IMR-90 (cell line): ENCODE data around the gene ERVH48-1. TPM values are rescaled to one million over a fixed set of nuclear protein-coding genes. Genes with fewer than 3 reads are reported as not detected.

Experiments
- ATAC-seq: fragments of 200-7000 bp; cut with Tn5 transposase; 2 replicates; pipeline ENCODE4 v1.9.1; 2020; ENCODE audit warnings: low read depth, mild to moderate bottlenecking, moderate library complexity
- BruUV-seq: library from RNA; stranded (reverse); fragments of 400-500 nt; replicated peaks from 2 replicates; lab custom pipeline; 2021; lab: Mats Ljungman, UMichigan
- CTCF ChIA-PET: fragments of 300-600 bp; formaldehyde crosslinking; extraction: SDS; loops from one replicate; lab custom pipeline; 2021; ENCODE audit warnings: antibody characterized with exemption; lab: Yijun Ruan, JAX
- POLR2A ChIA-PET: fragments of 300-600 bp; sonication (Branson Sonifier 250); formaldehyde crosslinking; loops from one replicate; lab custom pipeline; 2022; ENCODE audit warnings: antibody characterized with exemption; ENCODE audit not compliant: unreplicated experiment; lab: Charles Lee
- DNase-seq: peaks from one replicate; pipeline ENCODE4 v3.0.0; 2013
- H2AFZ ChIP-seq: replicated peaks from 2 replicates; pipeline ENCODE3; 2013; ENCODE audit warnings: low read length, mild to moderate bottlenecking; ENCODE audit not compliant: poor library complexity
- H2AK5ac ChIP-seq: 2 replicates; pipeline ENCODE4 v1.6.1; 2013; ENCODE audit warnings: low read depth, low read length, inconsistent platforms
- H2AK9ac ChIP-seq: replicated peaks from 2 replicates; pipeline ENCODE3; 2013; ENCODE audit warnings: mild to moderate bottlenecking, low read depth, low read length, moderate library complexity; ENCODE audit not compliant: poor library complexity
- H2BK120ac ChIP-seq: 2 replicates; pipeline ENCODE4 v1.6.1; 2013; ENCODE audit warnings: low read depth, low read length, inconsistent platforms
- H2BK15ac ChIP-seq: 3 replicates; pipeline ENCODE4 v1.6.1; 2013; ENCODE audit warnings: low read depth, low read length, inconsistent platforms
- H2BK20ac ChIP-seq: 2 replicates; pipeline ENCODE4 v1.6.1; 2013; ENCODE audit warnings: low read depth, mild to moderate bottlenecking, inconsistent platforms, low read length, moderate library complexity
- H2BK5ac ChIP-seq: 2 replicates; pipeline ENCODE4 v1.6.1; 2013; ENCODE audit warnings: mild to moderate bottlenecking, low read depth, low read length, inconsistent platforms; ENCODE audit not compliant: poor library complexity, severe bottlenecking
- H3K14ac ChIP-seq: replicated peaks from 2 replicates; pipeline ENCODE4 v1.6.1; 2013; ENCODE audit warnings: low read depth, low read length, inconsistent platforms
- H3K18ac ChIP-seq: 2 replicates; pipeline ENCODE4 v1.6.1; 2013; ENCODE audit warnings: low read depth, low read length, control low read depth
- H3K23ac ChIP-seq: 2 replicates; pipeline ENCODE4 v1.6.1; 2013; ENCODE audit warnings: low read depth, low read length, inconsistent platforms
- H3K27ac ChIP-seq: 2 replicates; pipeline ENCODE4 v1.5.1; 2013; ENCODE audit warnings: mild to moderate bottlenecking, control low read depth, low read length; ENCODE audit not compliant: insufficient read depth
- H3K27me3 ChIP-seq: 2 replicates; pipeline ENCODE4 v1.6.1; 2013; ENCODE audit warnings: low read length; ENCODE audit not compliant: control insufficient read depth, insufficient read depth
- H3K36me3 ChIP-seq: 2 replicates; pipeline ENCODE4 v1.6.1; 2013; ENCODE audit warnings: low read length, mixed read lengths; ENCODE audit not compliant: control insufficient read depth, insufficient read depth
- H3K4ac ChIP-seq: 2 replicates; pipeline ENCODE4 v1.6.1; 2013; ENCODE audit warnings: low read depth, low read length, inconsistent platforms
- H3K4me1 ChIP-seq: 2 replicates; pipeline ENCODE4 v1.6.1; 2013; ENCODE audit warnings: low read length, mixed read lengths; ENCODE audit not compliant: control insufficient read depth, insufficient read depth
- H3K4me2 ChIP-seq: 2 replicates; pipeline ENCODE4 v1.6.1; 2013; ENCODE audit warnings: low read depth, mild to moderate bottlenecking, control low read depth, low read length, moderate library complexity
- H3K4me3 ChIP-seq: 2 replicates; pipeline ENCODE4 v1.5.1; 2013; ENCODE audit warnings: low read depth, mild to moderate bottlenecking, control low read depth, low read length, moderate library complexity; ENCODE audit not compliant: insufficient read depth
- H3K56ac ChIP-seq: 2 replicates; pipeline ENCODE4 v1.6.1; 2013; ENCODE audit warnings: low read length, inconsistent platforms; ENCODE audit not compliant: insufficient read depth; ENCODE audit errors: extremely low read depth
- H3K79me1 ChIP-seq, 2 experiments: 2 replicates each; pipeline ENCODE4 v1.6.1; 2013; ENCODE audit warnings: low read length in 2 of 2, inconsistent platforms in 1 of 2, low read depth in 1 of 2
- H3K9ac ChIP-seq: 2 replicates; pipeline ENCODE4 v1.6.1; 2013; ENCODE audit warnings: low read depth, low read length, control low read depth
- H3K9me1 ChIP-seq: 2 replicates; pipeline ENCODE4 v1.6.1; 2013; ENCODE audit warnings: low read length, inconsistent platforms; ENCODE audit not compliant: insufficient read depth
- H3K9me3 ChIP-seq: 2 replicates; pipeline ENCODE4 v1.6.1; 2013; ENCODE audit warnings: low read length; ENCODE audit not compliant: control insufficient read depth, insufficient read depth
- H4K20me1 ChIP-seq: 2 replicates; pipeline ENCODE4 v1.6.1; 2013; ENCODE audit warnings: low read length, inconsistent platforms; ENCODE audit not compliant: insufficient read depth
- H4K5ac ChIP-seq: 2 replicates; pipeline ENCODE4 v1.6.1; 2013; ENCODE audit warnings: mild to moderate bottlenecking, low read depth, low read length, control low read depth
- H4K8ac ChIP-seq, 2 experiments: 2 replicates each; pipeline ENCODE4 v1.6.1; 2013; ENCODE audit warnings: low read depth in 2 of 2, low read length in 2 of 2, control low read depth in 1 of 2, inconsistent platforms in 1 of 2
- H4K91ac ChIP-seq: 2 replicates; pipeline ENCODE4 v1.6.1; 2013; ENCODE audit warnings: low read depth, low read length, inconsistent platforms; ENCODE audit not compliant: insufficient read depth
- MAZ ChIP-seq: IDR thresholded peaks from 2 replicates; pipeline ENCODE4 v1.6.1; 2012; ENCODE audit warnings: low read depth, mild to moderate bottlenecking, low read length, improper control_type of control experiment, moderate library complexity, borderline replicate concordance
- WGBS, 2 experiments: methylation state at CpG; one replicate each; pipeline versions ENCODE4 v1.1.5 to v1.1.7; 2013; ENCODE audit warnings: missing lambda C conversion rate in 2 of 2; ENCODE audit not compliant: insufficient read length in 1 of 2; ENCODE audit errors: extremely low coverage in 2 of 2; 5-methylcytosine and 5-hydroxymethylcytosine counted together
- dilution Hi-C: fragments of 300-500 bp; cut with HindIII; formaldehyde crosslinking; loops from one replicate; pipeline ENCODE4 v1.14.3; 2018; ENCODE audit warnings: low sequenced_read_pairs; ENCODE audit not compliant: unreplicated experiment
- in situ Hi-C: fragments of 300-500 bp; cut with MboI; formaldehyde crosslinking; loops from 3 replicates; pipeline ENCODE4 v1.14.3; 2019; ENCODE audit warnings: low sequenced_read_pairs, inconsistent platforms, mixed read lengths
- intact Hi-C: fragments of 100-400 bp; cut with micrococcal nuclease; formaldehyde crosslinking; loops from 2 replicates; pipeline ENCODE4 v1.10.0; 2022
- polyA plus RNA-seq, 3 experiments: library from polyadenylated mRNA; depleted of rRNA; stranded (reverse); fragments of >200 nt; gene quantifications; 2 replicates each; pipeline ENCODE4 v1.2.3, GENCODE V29; 2012; ENCODE audit warnings: low replicate concordance in 1 of 3
- total RNA-seq: library from RNA; depleted of rRNA; stranded (reverse); fragments of >200 nt; gene quantifications from 2 replicates; pipeline ENCODE4 v1.2.3, GENCODE V29; 2012

ERVH48-1 gene
- total and polyA plus RNA-seq, 2 of the 4 experiments (the other 2 are of a cell fraction) = under 0.01 TPM; not detected in 1

- H2BK15ac ChIP-seq = no peak overlapping the region
- H3K4ac ChIP-seq = no peak overlapping the region
- ChIA-PET CTCF (no interaction called here), POLR2A (no interaction called here)
- no peaks in the 10 kb centered on the region for H3K4me1 ChIP-seq
- no peaks in the 10 kb centered on the region for H3K9me3 ChIP-seq
- BruUV-seq = no TSS peak
- H3K4me3 ChIP-seq = no peak overlapping the region
- no peak overlapping the region for H2BK120ac ChIP-seq
- no peaks in the 10 kb centered on the region for H3K27me3 ChIP-seq
- H4K20me1 ChIP-seq = no peaks in the 10 kb centered on the region
- H3K23ac ChIP-seq = no peak overlapping the region
- no peak overlapping the region for H3K27ac ChIP-seq
- no peak overlapping the region for H3K4me2 ChIP-seq
- TF ChIP-seq MAZ = no peak
- H3K18ac ChIP-seq = no peak overlapping the region
- no peak overlapping the region for H4K5ac ChIP-seq
- no peak overlapping the region for H2BK20ac ChIP-seq
- H3K56ac ChIP-seq = no peak overlapping the region
- intact Hi-C loops = no loop called here
- H2BK5ac ChIP-seq = no peak overlapping the region
- WGBS, 2 experiments = no CpG with 5 or more reads among the region's 1 CpG
- H3K9me1 ChIP-seq = no peaks in the 10 kb centered on the region
- H3K9ac ChIP-seq = no peak overlapping the region
- H3K36me3 ChIP-seq = no peaks in the 10 kb centered on the region
- no peak overlapping the region for H4K8ac ChIP-seq
- no peak overlapping the region for H2AK9ac ChIP-seq
- DNase-seq (no peak), ATAC-seq (no peak)
- no peak overlapping the region for H2AFZ ChIP-seq
- H3K79me1 ChIP-seq = peaks cover 10 to 12% of the 10 kb centered on the region in 2 experiments
- in situ Hi-C loops = no loop called here
- H4K91ac ChIP-seq = no peak overlapping the region
- no peak overlapping the region for H3K14ac ChIP-seq
- H2AK5ac ChIP-seq = no peak overlapping the region
- dilution Hi-C loops = no loop called here
Measured at GRCh38 chr21:42883921-42884320, 41.5 kb downstream of the ERVH48-1 start.
